ELR (cell line): ENCODE data around the gene HAND2.

Source experiments
- DNase-seq: peaks from one replicate; pipeline ENCODE4 v3.0.0-alpha.2; 2015; ENCODE audit warnings: low read depth

The HAND2 gene

GRCh38 chr4:173536808-173537429 is 6.9 kb upstream of the HAND2 start:
- DNase-seq = no peak

- no peak for DNase-seq
Measured at GRCh38 chr4:173535957-173536356, 5.9 kb upstream of the HAND2 start.

GRCh38 chr4:173535165-173535902 is 5.3 kb upstream of the HAND2 start:
- DNase-seq = no peak

- no peak for DNase-seq
Measured at GRCh38 chr4:173534434-173534833, 4.4 kb upstream of the HAND2 start.

GRCh38 chr4:173532725-173533511 is 2.9 kb upstream of the HAND2 start:
- no peak for DNase-seq

GRCh38 chr4:173531086-173531965 is 1.3 kb upstream of the HAND2 start:
- DNase-seq = no peak

GRCh38 chr4:173530326-173531085 is 477 bp upstream of the HAND2 start:
- no peak for DNase-seq

- peak; percentile 13 for DNase-seq
Measured at GRCh38 chr4:173528378-173529321, 1.4 kb downstream of the HAND2 start.

GRCh38 chr4:173527103-173527891 is 2.7 kb downstream of the HAND2 start:
- no peak for DNase-seq

- DNase-seq = no peak
Measured at GRCh38 chr4:173526724-173527102, 3.3 kb downstream of the HAND2 start.

- DNase-seq = no peak
Measured at GRCh38 chr4:173526027-173526482, 4.0 kb downstream of the HAND2 start.

GRCh38 chr4:173525118-173526011 is 4.7 kb downstream of the HAND2 start:
- DNase-seq = no peak

- no peak for DNase-seq
Measured at GRCh38 chr4:173524218-173525117, 5.6 kb downstream of the HAND2 start.

- DNase-seq = no peak
Measured at GRCh38 chr4:173522951-173523395, 7.1 kb downstream of the HAND2 start.

GRCh38 chr4:173522160-173522950 is 7.7 kb downstream of the HAND2 start:
- peak; percentile 74 for DNase-seq
